B cell (primary cell): ENCODE measurements around the gene CNBP. TPM values are rescaled to one million over a fixed set of nuclear protein-coding genes. Genes with fewer than 3 reads are reported as not detected.

Source experiments
- ATAC-seq: fragments of 200-7000 bp; cut with Tn5 transposase; one replicate; pipeline ENCODE4 v1.10.0; 2021; ENCODE audit warnings: low read depth, mild to moderate bottlenecking, moderate number of reproducible peaks, moderate library complexity
- CTCF ChIA-PET: fragments of 350-600 bp; sonication (Branson Sonifier 250); formaldehyde crosslinking; loops from one replicate; lab custom pipeline; 2021; ENCODE audit warnings: antibody characterized with exemption, inconsistent platforms; lab: Charles Lee
- POLR2A ChIA-PET: fragments of 350-600 bp; sonication (Branson Sonifier 250); formaldehyde crosslinking; loops from one replicate; lab custom pipeline; 2021; ENCODE audit warnings: antibody characterized with exemption; lab: Charles Lee
- DNase-seq: peaks from one replicate; pipeline ENCODE4 v3.0.0; 2013
- H2AFZ ChIP-seq: 2 replicates; pipeline ENCODE4 v1.6.1; 2012; ENCODE audit warnings: mild to moderate bottlenecking, low read depth, low read length; ENCODE audit not compliant: insufficient read depth, poor library complexity, severe bottlenecking
- H3K27ac ChIP-seq, 2 donors: 1 replicate in 1 of 2; 2 replicates in 1 of 2; pipeline ENCODE4 v1.5.1; 2012 to 2013; ENCODE audit warnings: low read length in 2 of 2, mild to moderate bottlenecking in 2 of 2, moderate library complexity in 1 of 2
- H3K27me3 ChIP-seq, 4 experiments: fragments of 200-600 bp in 1 of 4; sonication (generic) in 1 of 4; replicated peaks in 1 of 4; 1 replicate in 2 of 4; 2 replicates in 2 of 4; pipeline versions ENCODE4 v1.6.1 to v1.7.0; 2013 to 2016; ENCODE audit warnings: low read length in 3 of 4, mild to moderate bottlenecking in 2 of 4, mixed read lengths in 1 of 4, moderate library complexity in 1 of 4; ENCODE audit not compliant: insufficient read depth in 4 of 4, control insufficient read depth in 3 of 4; ENCODE audit errors: control extremely low read depth in 1 of 4
- H3K36me3 ChIP-seq, 2 experiments: replicated peaks in 1 of 2; 1 replicate in 1 of 2; 2 replicates in 1 of 2; pipeline versions ENCODE4 v1.6.1 to v1.7.1; 2013; ENCODE audit warnings: low read length in 1 of 2; ENCODE audit not compliant: insufficient read depth in 2 of 2, control insufficient read depth in 1 of 2; ENCODE audit errors: control extremely low read depth in 1 of 2, extremely low read depth in 1 of 2
- H3K4me1 ChIP-seq, 2 donors: fragments of 200-600 bp in 1 of 2; sonication (generic) in 1 of 2; 1 replicate in 1 of 2; 2 replicates in 1 of 2; pipeline versions ENCODE4 v1.5.1 to v1.6.1; 2013 to 2017; ENCODE audit warnings: low read length in 2 of 2; ENCODE audit not compliant: control insufficient read depth in 2 of 2, insufficient read depth in 2 of 2
- H3K4me2 ChIP-seq: replicated peaks from 2 replicates; pipeline ENCODE3; 2012; ENCODE audit warnings: mild to moderate bottlenecking, low read depth, low read length; ENCODE audit not compliant: poor library complexity, severe bottlenecking
- H3K4me3 ChIP-seq, 5 experiments: fragments of 200-600 bp in 1 of 5; sonication (generic) in 1 of 5; 1 replicate in 3 of 5; 2 replicates in 2 of 5; pipeline versions ENCODE4 v1.5.1 to v1.7.0; 2011 to 2016; ENCODE audit warnings: low read length in 4 of 5, mild to moderate bottlenecking in 4 of 5, low read depth in 2 of 5, control low read depth in 1 of 5, moderate library complexity in 1 of 5; ENCODE audit not compliant: insufficient read depth in 1 of 5; ENCODE audit errors: control extremely low read depth in 1 of 5, extremely low read depth in 1 of 5
- H3K79me2 ChIP-seq: fragments of 200-600 bp; sonication (generic); one replicate; pipeline ENCODE4 v1.6.0; 2016; ENCODE audit warnings: low read length; ENCODE audit not compliant: control insufficient read depth, insufficient read depth
- H3K9ac ChIP-seq: fragments of 200-600 bp; sonication (generic); 2 replicates; pipeline ENCODE4 v1.6.1; 2017; ENCODE audit warnings: mild to moderate bottlenecking, low read length, moderate library complexity
- H3K9me3 ChIP-seq, 3 donors: one replicate each; pipeline versions ENCODE4 v1.6.1 to v1.7.1; 2013; ENCODE audit warnings: low read length in 2 of 3; ENCODE audit not compliant: control insufficient read depth in 2 of 3, insufficient read depth in 1 of 3; ENCODE audit errors: control extremely low read depth in 1 of 3
- H4K20me1 ChIP-seq: 2 replicates; pipeline ENCODE4 v1.6.0; 2012; ENCODE audit warnings: mild to moderate bottlenecking, low read length; ENCODE audit not compliant: insufficient read depth, control insufficient read depth, poor library complexity, severe bottlenecking
- H3K27ac Mint-ChIP-seq: one replicate; pipeline ENCODE4 v1.8.0; 2021; ENCODE audit warnings: mixed read lengths
- H3K27me3 Mint-ChIP-seq: one replicate; pipeline ENCODE4 v1.8.0; 2021; ENCODE audit warnings: mixed read lengths
- H3K4me1 Mint-ChIP-seq: one replicate; pipeline ENCODE4 v1.8.0; 2021; ENCODE audit warnings: mixed read lengths
- H3K4me3 Mint-ChIP-seq: one replicate; pipeline ENCODE4 v1.8.0; 2021; ENCODE audit warnings: mixed read lengths
- H3K9me3 Mint-ChIP-seq: one replicate; pipeline ENCODE4 v1.8.0; 2022; ENCODE audit warnings: mixed read lengths; ENCODE audit not compliant: insufficient read depth
- CTCF ChIP-seq: fragments of 200-600 bp; IDR thresholded peaks from one replicate; pipeline ENCODE4 v1.8.0; 2022; ENCODE audit warnings: antibody characterized with exemption, mild to moderate bottlenecking
- EZH2 ChIP-seq: IDR thresholded peaks from 2 replicates; pipeline ENCODE4 v1.6.1; 2012; ENCODE audit warnings: borderline replicate concordance, low read depth, mild to moderate bottlenecking, moderate library complexity, low read length; ENCODE audit not compliant: insufficient read depth, poor library complexity, severe bottlenecking
- WGBS: methylation state at CpG from one replicate; pipeline ENCODE4 v1.1.5; 2013; ENCODE audit warnings: missing lambda C conversion rate; ENCODE audit not compliant: insufficient coverage; 5-methylcytosine and 5-hydroxymethylcytosine counted together
- intact Hi-C: fragments of 100-400 bp; cut with micrococcal nuclease; formaldehyde crosslinking; loops from one replicate; pipeline ENCODE4 v1.10.0; 2022
- polyA minus RNA-seq: library from RNA; depleted of rRNA, polyadenylated mRNA; stranded (reverse); fragments of >200 nt; gene quantifications from 2 replicates; pipeline ENCODE4 v1.2.3, GENCODE V29; 2012
- polyA plus RNA-seq: library from polyadenylated mRNA; depleted of rRNA; stranded (reverse); fragments of >200 nt; gene quantifications from 2 replicates; pipeline ENCODE4 v1.2.3, GENCODE V29; 2012
- total RNA-seq, 2 donors: library from RNA; stranded (reverse); fragments of 120-200 nt in 1 of 2; gene quantifications; 1 replicate in 1 of 2; 2 replicates in 1 of 2; pipeline versions ENCODE4 v1.2.3 to v1.2.4, GENCODE V29; 2013 to 2022

Gene CNBP
- total RNA-seq, result 294 and 304 TPM in 2 replicates
- 394 TPM for total RNA-seq (2013)
- 167 and 192 TPM in 2 replicates for polyA plus RNA-seq
- 127 and 175 TPM in 2 replicates for polyA minus RNA-seq

GRCh38 chr3:129183569-129184395 lies at the start of gene CNBP:
Gene CNBP, minus strand, starts transcription at chr3:129183896. Its CDS starts 12,139 bp downstream, at chr3:129171757.
- TF ChIP-seq CTCF (no peak), EZH2 (no peak)
- peak within 1 kb of the TSS; percentile 99 for H3K27ac Mint-ChIP-seq
- peak within 1 kb of the TSS; percentile 89 for H3K4me3 Mint-ChIP-seq
- peak within 1 kb of the TSS; percentile 90 to 92 for H3K27ac ChIP-seq
- peaks cover 31% of the 10 kb centered on the region for H4K20me1 ChIP-seq
- CTCF ChIA-PET, result interaction anchor here (0.9 to 4.9 kb wide), 7 partner anchors 9 to 157 kb away, joined by 3 to 39 read pairs (median 4); partner anchors contain the start of gene COPG1
- POLR2A ChIA-PET, result interaction anchor here (0.6 to 3.3 kb wide), 12 partner anchors 22 to 256 kb away, joined by 3 to 28 read pairs (median 4); partner anchors contain the start of genes COPG1, IFT122, MBD4 and RAB43
- ATAC-seq (peak; percentile 97), DNase-seq (peak; percentile 95)
- intact Hi-C loops, result loop anchor here (1.0 to 5.0 kb wide), 9 partner anchors 22 to 456 kb away; partner anchors contain the start of genes ACAD9, COPG1, ISY1 and RAB7A
- H3K4me1 ChIP-seq, result peaks cover 23 to 52% of the 10 kb centered on the region in 2 donors
- H3K9me3 ChIP-seq, result no peaks in the 10 kb centered on the region
- peak within 1 kb of the TSS; percentile 92 for H3K9ac ChIP-seq
- no peaks in the 10 kb centered on the region for H3K9me3 Mint-ChIP-seq
- under 1% methylated on average over 82 of the region's 83 CpGs for WGBS
- H2AFZ ChIP-seq, result peak within 1 kb of the TSS; percentile 92
- peaks cover 79% of the 10 kb centered on the region for H3K79me2 ChIP-seq
- peak within 1 kb of the TSS; percentile 85 for H3K4me2 ChIP-seq
- no peaks in the 10 kb centered on the region for H3K27me3 ChIP-seq
- peak within 1 kb of the TSS; percentile 71 to 100 (median 98) for H3K4me3 ChIP-seq
- peaks cover 44% of the 10 kb centered on the region for H3K4me1 Mint-ChIP-seq
- peaks cover 0 to 6% of the 10 kb centered on the region in 2 experiments for H3K36me3 ChIP-seq
- H3K27me3 Mint-ChIP-seq, result no peaks in the 10 kb centered on the region
